ENCODE results near the gene TBC1D4.

DNA sequence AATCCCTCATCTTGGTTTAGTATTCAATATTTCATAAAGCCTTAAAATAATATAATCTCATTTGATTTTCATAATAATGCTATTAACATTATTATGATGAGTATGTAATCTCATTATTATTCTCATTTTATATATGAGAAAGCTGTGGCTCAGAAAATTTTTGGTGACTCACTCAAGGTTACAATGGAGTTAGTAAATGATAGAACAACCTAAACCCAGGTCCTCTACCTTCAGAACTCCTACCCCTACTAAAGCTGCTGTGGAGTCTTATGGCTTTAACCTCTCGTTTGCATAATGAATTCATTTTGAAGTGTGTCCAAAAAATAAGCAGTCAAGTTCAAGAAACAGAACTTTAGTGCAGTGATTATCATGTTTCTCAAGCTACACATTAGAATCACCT is 226.3 kb downstream of the TBC1D4 start:
- TF ChIP-seq, protein P1, sequence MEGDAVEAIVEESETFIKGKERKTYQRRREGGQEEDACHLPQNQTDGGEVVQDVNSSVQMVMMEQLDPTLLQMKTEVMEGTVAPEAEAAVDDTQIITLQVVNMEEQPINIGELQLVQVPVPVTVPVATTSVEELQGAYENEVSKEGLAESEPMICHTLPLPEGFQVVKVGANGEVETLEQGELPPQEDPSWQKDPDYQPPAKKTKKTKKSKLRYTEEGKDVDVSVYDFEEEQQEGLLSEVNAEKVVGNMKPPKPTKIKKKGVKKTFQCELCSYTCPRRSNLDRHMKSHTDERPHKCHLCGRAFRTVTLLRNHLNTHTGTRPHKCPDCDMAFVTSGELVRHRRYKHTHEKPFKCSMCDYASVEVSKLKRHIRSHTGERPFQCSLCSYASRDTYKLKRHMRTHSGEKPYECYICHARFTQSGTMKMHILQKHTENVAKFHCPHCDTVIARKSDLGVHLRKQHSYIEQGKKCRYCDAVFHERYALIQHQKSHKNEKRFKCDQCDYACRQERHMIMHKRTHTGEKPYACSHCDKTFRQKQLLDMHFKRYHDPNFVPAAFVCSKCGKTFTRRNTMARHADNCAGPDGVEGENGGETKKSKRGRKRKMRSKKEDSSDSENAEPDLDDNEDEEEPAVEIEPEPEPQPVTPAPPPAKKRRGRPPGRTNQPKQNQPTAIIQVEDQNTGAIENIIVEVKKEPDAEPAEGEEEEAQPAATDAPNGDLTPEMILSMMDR (IDR thresholded peaks at IDR 0.05): no peak
- TF ChIP-seq POLR2A (IDR thresholded peaks at IDR 0.05): no peak

Data from prostate gland (tissue), 2 donors.